ENCODE data around the gene EMC1. TPM values are rescaled to one million over a fixed set of nuclear protein-coding genes. Genes with fewer than 3 reads are reported as not detected.

The EMC1 gene
- total RNA-seq, 1 experiment from 2014 or later = 60.0 TPM

- no peaks in the 10 kb centered on the region for H3K9me3 ChIP-seq (ENCODE audit: control insufficient read depth, low read depth, low read length)
- H3K79me1 ChIP-seq (ENCODE audit: insufficient read depth, low read depth, low read length, poor library complexity, severe bottlenecking) = no peaks in the 10 kb centered on the region
- no peak overlapping the region for H2BK20ac ChIP-seq (ENCODE audit: low read depth, low read length, poor library complexity, severe bottlenecking)
- H3K27me3 ChIP-seq (ENCODE audit: insufficient read depth, low read length) = no peaks in the 10 kb centered on the region
- no peak overlapping the region for H2BK120ac ChIP-seq (ENCODE audit: low read depth, low read length, poor library complexity, severe bottlenecking)
- H3K4me1 ChIP-seq (ENCODE audit: insufficient read depth, low read length) = no peaks in the 10 kb centered on the region
- H3K23ac ChIP-seq (ENCODE audit: insufficient read length, low read depth, low read length) = no peak overlapping the region
- H2BK5ac ChIP-seq (ENCODE audit: insufficient read length, low read length) = no peak overlapping the region
- H3K79me2 ChIP-seq (ENCODE audit: insufficient read depth, low read length) = no peaks in the 10 kb centered on the region
- WGBS (ENCODE audit: extremely low coverage, insufficient read length, low lambda C conversion rate) = no CpG with 5 or more reads among the region's 3 CpGs
- Mint-ChIP-seq H3K4me3 (no peak overlapping the region), H3K27ac (no peak overlapping the region), H3K9me3 (no peaks in the 10 kb centered on the region), H3K27me3 (ENCODE audit: low read depth) (no peaks in the 10 kb centered on the region), H3K36me3 (ENCODE audit: insufficient read depth in 1 of 3, low read depth in 3 of 3) (peaks cover 45 to 93% (median 80%) of the 10 kb centered on the region in 3 experiments), H3K4me1 (no peaks in the 10 kb centered on the region)
- H3K4me2 ChIP-seq (ENCODE audit: insufficient read depth, insufficient read length, low read length) = no peak overlapping the region
- no peak overlapping the region for H2BK15ac ChIP-seq (ENCODE audit: low read depth, low read length)
- no peak overlapping the region for H3K9ac ChIP-seq (ENCODE audit: extremely low read depth, insufficient read length, low read length)
- H2BK12ac ChIP-seq (ENCODE audit: insufficient read length, low read depth, low read length) = no peak overlapping the region
- H4K8ac ChIP-seq (replicated peaks; ENCODE audit: insufficient read length, low read depth, low read length) = no peak overlapping the region
- no peak for DNase-seq
- no peak overlapping the region for H3K18ac ChIP-seq (ENCODE audit: insufficient read length, low read depth, low read length)
- TF ChIP-seq CTCF (conservative IDR thresholded peaks at IDR 0.05) = no peak
- H3T11ph ChIP-seq (ENCODE audit: low read length) = no peak overlapping the region
- H4K5ac ChIP-seq (ENCODE audit: insufficient read length, low read depth, low read length) = no peak overlapping the region
- no peak overlapping the region for H4K91ac ChIP-seq (ENCODE audit: insufficient read length, low read depth, low read length)
- no peak overlapping the region for H3K27ac ChIP-seq (ENCODE audit: insufficient read length, low read depth, low read length)
- H2AK5ac ChIP-seq (ENCODE audit: insufficient read length, low read length) = no peak overlapping the region
- H4K20me1 ChIP-seq (ENCODE audit: control insufficient read depth, insufficient read depth, insufficient read length) = no peaks in the 10 kb centered on the region
- no peak overlapping the region for H3K56ac ChIP-seq (ENCODE audit: insufficient read length, low read depth, low read length)
- no peaks in the 10 kb centered on the region for H3K23me2 ChIP-seq (ENCODE audit: insufficient read length, low read depth, low read length, poor library complexity, severe bottlenecking)
- no peak overlapping the region for H3K14ac ChIP-seq (ENCODE audit: insufficient read depth, low read length)
- H3K4ac ChIP-seq (ENCODE audit: low read depth, low read length) = no peak overlapping the region
- no peak overlapping the region for H2AFZ ChIP-seq (ENCODE audit: low read length)
These were observed 22.1 kb downstream of the EMC1 start for GRCh38 chr1:19229229-19229628.

Measured in H9 (cell line).